SU-DHL-6 (cell line): Measurements from ENCODE around the gene ECHS1.

Experiments
- H2AFZ ChIP-seq: fragments of 200-600 bp; sonication (generic); 2 replicates; pipeline ENCODE4 v1.6.1; 2014; ENCODE audit warnings: low read depth, mild to moderate bottlenecking, moderate library complexity, mixed read lengths, antibody characterized with exemption, low read length; ENCODE audit not compliant: severe bottlenecking
- H3F3A ChIP-seq: fragments of 200-600 bp; shearing (Covaris generic); 2 replicates; pipeline ENCODE4 v1.6.0; 2016; ENCODE audit warnings: antibody characterized with exemption, mild to moderate bottlenecking; ENCODE audit not compliant: insufficient read depth
- H3K27ac ChIP-seq: fragments of 200-600 bp; sonication (generic); 2 replicates; pipeline ENCODE4 v1.5.1; 2016; ENCODE audit warnings: low read depth, mild to moderate bottlenecking, low read length, moderate library complexity, mixed read lengths
- H3K27me3 ChIP-seq: fragments of 200-600 bp; sonication (generic), shearing (Covaris generic); 2 replicates; pipeline ENCODE4 v1.6.0; 2014; ENCODE audit warnings: mild to moderate bottlenecking, low read length
- H3K36me3 ChIP-seq: fragments of 200-600 bp; sonication (generic); 2 replicates; pipeline ENCODE4 v1.6.1; 2014; ENCODE audit warnings: mild to moderate bottlenecking, low read length, mixed read lengths
- H3K4me2 ChIP-seq: fragments of 300-600, 200-600 bp; shearing (Covaris generic), sonication (generic); 2 replicates; pipeline ENCODE4 v1.6.0; 2014; ENCODE audit warnings: low read length, low read depth, mild to moderate bottlenecking; ENCODE audit not compliant: poor library complexity, severe bottlenecking
- H3K4me3 ChIP-seq: fragments of 200-600 bp; sonication (generic); 2 replicates; pipeline ENCODE4 v1.5.1; 2014; ENCODE audit warnings: antibody characterized with exemption, low read length, mild to moderate bottlenecking, mixed read lengths; ENCODE audit not compliant: insufficient read depth, poor library complexity, severe bottlenecking
- H3K79me2 ChIP-seq: fragments of 200-600 bp; sonication (generic); 2 replicates; pipeline ENCODE4 v1.6.1; 2014; ENCODE audit warnings: mild to moderate bottlenecking, low read length, moderate library complexity; ENCODE audit not compliant: insufficient read depth
- H3K9ac ChIP-seq: fragments of 200-600 bp; sonication (generic); 2 replicates; pipeline ENCODE4 v1.7.0; 2014; ENCODE audit warnings: mild to moderate bottlenecking, low read length
- H3K9me2 ChIP-seq: fragments of 200-600 bp; sonication (generic); replicated peaks from 2 replicates; pipeline ENCODE4 v1.6.1; 2014; ENCODE audit warnings: low read length; ENCODE audit not compliant: insufficient read depth
- H3K9me3 ChIP-seq: fragments of 200-600 bp; sonication (generic); 2 replicates; pipeline ENCODE4 v1.6.1; 2014; ENCODE audit warnings: low read length, mixed read lengths; ENCODE audit not compliant: insufficient read depth
- H4K20me1 ChIP-seq: fragments of 200-600 bp; sonication (generic); 2 replicates; pipeline ENCODE4 v1.6.1; 2014; ENCODE audit warnings: low read depth, mild to moderate bottlenecking, antibody characterized with exemption, low read length, moderate library complexity, mixed read lengths
- CTCF ChIP-seq: fragments of 200-600 bp; sonication (generic); IDR thresholded peaks from one replicate; pipeline ENCODE4 v1.5.1; 2017; ENCODE audit warnings: antibody characterized with exemption, mild to moderate bottlenecking, low read length, moderate library complexity; ENCODE audit not compliant: insufficient read depth, poor library complexity, severe bottlenecking
- EZH2phosphoT487 ChIP-seq: fragments of 200-600 bp; sonication (generic), shearing (Covaris generic); conservative IDR thresholded peaks from 2 replicates; pipeline ENCODE4 v1.6.1; 2018; ENCODE audit warnings: mild to moderate bottlenecking, antibody characterized with exemption, low read length, moderate library complexity, mixed read lengths

Gene ECHS1

DNA sequence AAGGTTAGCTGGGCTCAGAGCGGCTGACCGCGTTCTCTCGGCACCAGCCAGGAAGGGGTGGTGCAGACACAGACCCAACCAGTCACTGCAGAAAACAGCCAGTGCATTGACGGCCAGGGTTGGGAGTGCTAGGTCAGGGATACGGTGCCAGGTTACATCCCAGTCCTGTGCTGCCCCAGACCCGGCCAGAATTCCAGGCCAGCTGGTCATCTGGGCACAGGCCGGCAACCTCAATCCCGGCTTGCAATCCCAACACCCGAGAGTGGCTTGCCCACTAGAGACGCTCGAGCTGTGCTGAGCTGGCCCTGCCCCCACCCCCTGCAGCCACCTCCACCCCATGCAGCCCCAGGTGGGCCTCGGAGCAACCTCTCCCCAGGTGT, 22.2 kb downstream of the ECHS1 start:
- no peaks in the 10 kb centered on the region for H3K27me3 ChIP-seq
- H3K4me2 ChIP-seq = no peak overlapping the region
- no peak overlapping the region for H3K4me3 ChIP-seq
- TF ChIP-seq CTCF = no peak
- no peak for TF ChIP-seq EZH2phosphoT487
- no peak overlapping the region for H3K27ac ChIP-seq
- H3F3A ChIP-seq = no peaks in the 10 kb centered on the region
- no peak overlapping the region for H3K9ac ChIP-seq
- H3K36me3 ChIP-seq = no peaks in the 10 kb centered on the region
- H4K20me1 ChIP-seq = no peaks in the 10 kb centered on the region
- no peak overlapping the region for H2AFZ ChIP-seq
- H3K9me2 ChIP-seq = no peaks in the 10 kb centered on the region
- no peaks in the 10 kb centered on the region for H3K79me2 ChIP-seq
- no peaks in the 10 kb centered on the region for H3K9me3 ChIP-seq

DNA sequence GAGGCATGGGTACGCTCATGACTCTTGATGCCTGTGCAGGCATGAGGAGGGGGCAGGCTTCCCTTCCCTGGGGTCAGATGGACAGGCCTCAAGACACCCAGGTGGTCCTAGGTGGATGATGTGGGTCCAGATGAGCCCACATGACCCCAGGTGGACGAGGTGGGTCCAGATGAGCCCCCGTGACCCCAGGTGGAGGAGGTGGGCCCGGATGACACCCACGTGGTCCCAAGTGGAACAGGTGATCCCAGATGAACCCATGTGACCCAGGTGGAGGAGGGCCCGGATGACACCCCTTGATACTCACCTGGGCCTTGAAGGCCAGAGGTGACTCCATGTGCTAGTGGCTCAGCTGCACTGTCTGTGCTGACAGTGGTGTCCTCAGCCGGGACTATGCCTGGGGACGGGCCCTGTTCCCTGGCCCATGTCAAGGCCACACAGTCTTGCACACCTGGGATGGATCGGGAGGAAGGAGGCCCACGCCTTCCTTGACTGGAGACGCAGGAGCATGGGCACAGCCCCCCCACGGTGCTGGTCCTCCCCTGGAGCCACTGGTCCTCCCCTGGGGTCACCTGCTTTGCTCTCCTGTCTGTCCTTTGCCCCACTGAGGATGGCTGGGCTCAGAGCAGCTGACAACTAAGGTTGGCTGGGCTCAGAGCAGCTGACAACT, 22.7 kb downstream of the ECHS1 start:
- H3K9me2 ChIP-seq = no peaks in the 10 kb centered on the region
- H3K27me3 ChIP-seq = no peaks in the 10 kb centered on the region
- H4K20me1 ChIP-seq = no peaks in the 10 kb centered on the region
- TF ChIP-seq EZH2phosphoT487 = no peak
- no peak for TF ChIP-seq CTCF
- H3K36me3 ChIP-seq = no peaks in the 10 kb centered on the region
- no peak overlapping the region for H3K4me3 ChIP-seq
- H3K27ac ChIP-seq = no peak overlapping the region
- H3K9me3 ChIP-seq = no peaks in the 10 kb centered on the region
- no peak overlapping the region for H3K9ac ChIP-seq
- H3K79me2 ChIP-seq = no peaks in the 10 kb centered on the region
- no peak overlapping the region for H2AFZ ChIP-seq
- H3K4me2 ChIP-seq = no peak overlapping the region
- no peaks in the 10 kb centered on the region for H3F3A ChIP-seq

DNA sequence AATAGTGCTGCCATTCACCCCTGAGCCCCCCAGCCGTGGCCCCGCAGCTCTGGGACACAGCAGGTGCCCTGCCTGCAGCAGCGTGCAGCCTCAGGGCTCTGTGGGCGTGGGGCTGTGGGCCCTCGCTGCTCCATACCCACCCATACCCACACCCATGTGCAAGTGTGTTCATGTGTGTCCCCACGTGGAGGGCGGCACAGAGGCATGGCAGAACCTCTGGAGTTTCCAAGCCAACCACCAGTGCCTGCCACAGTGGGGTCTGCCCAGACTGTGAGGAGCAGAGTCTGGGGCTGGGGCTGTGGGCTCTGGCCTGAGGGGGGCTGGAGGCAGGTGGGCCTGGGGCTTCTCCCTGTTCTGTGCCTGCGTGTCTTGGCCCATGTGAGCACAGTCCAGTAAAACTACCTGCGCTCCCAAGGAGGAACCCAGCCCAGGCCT, 23.6 kb downstream of the ECHS1 start:
- Histone ChIP-seq H3K4me3 (no peak overlapping the region), H3K79me2 (no peaks in the 10 kb centered on the region), H3F3A (no peaks in the 10 kb centered on the region), H3K9me2 (no peaks in the 10 kb centered on the region), H2AFZ (no peak overlapping the region), H3K9me3 (no peaks in the 10 kb centered on the region), H3K36me3 (no peaks in the 10 kb centered on the region), H3K9ac (no peak overlapping the region), H3K27me3 (no peaks in the 10 kb centered on the region), H3K4me2 (no peak overlapping the region), H3K27ac (no peak overlapping the region), H4K20me1 (no peaks in the 10 kb centered on the region)
- TF ChIP-seq EZH2phosphoT487 (no peak), CTCF (no peak)
